ENCODE results near the gene NAGLU.
A peak's percentile ranks its signal among the peaks of the same experiment; 100 is the strongest.
"Not testable (repeated sequence)": the region's sequence is repeated elsewhere in the genome, so short reads cannot be mapped to it uniquely, and the experiment has no call there.

The NAGLU gene

GRCh38 chr17:42548070-42548837, 12.2 kb downstream of the NAGLU start:
- no peak for DNase-seq (ENCODE audit: extremely low read depth, low read depth)
- H3K4me3 ChIP-seq (replicated peaks; ENCODE audit: low read depth, low read length): peak overlapping the region; percentile 23
- TF ChIP-seq, protein P1, sequence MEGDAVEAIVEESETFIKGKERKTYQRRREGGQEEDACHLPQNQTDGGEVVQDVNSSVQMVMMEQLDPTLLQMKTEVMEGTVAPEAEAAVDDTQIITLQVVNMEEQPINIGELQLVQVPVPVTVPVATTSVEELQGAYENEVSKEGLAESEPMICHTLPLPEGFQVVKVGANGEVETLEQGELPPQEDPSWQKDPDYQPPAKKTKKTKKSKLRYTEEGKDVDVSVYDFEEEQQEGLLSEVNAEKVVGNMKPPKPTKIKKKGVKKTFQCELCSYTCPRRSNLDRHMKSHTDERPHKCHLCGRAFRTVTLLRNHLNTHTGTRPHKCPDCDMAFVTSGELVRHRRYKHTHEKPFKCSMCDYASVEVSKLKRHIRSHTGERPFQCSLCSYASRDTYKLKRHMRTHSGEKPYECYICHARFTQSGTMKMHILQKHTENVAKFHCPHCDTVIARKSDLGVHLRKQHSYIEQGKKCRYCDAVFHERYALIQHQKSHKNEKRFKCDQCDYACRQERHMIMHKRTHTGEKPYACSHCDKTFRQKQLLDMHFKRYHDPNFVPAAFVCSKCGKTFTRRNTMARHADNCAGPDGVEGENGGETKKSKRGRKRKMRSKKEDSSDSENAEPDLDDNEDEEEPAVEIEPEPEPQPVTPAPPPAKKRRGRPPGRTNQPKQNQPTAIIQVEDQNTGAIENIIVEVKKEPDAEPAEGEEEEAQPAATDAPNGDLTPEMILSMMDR (IDR thresholded peaks at IDR 0.05; ENCODE audit: low read depth, low read length, missing control alignments): peak; percentile 45

GRCh38 chr17:42548993-42549755, 13.1 kb downstream of the NAGLU start:
- no peak overlapping the region for H3K4me3 ChIP-seq (replicated peaks; ENCODE audit: low read depth, low read length)
- DNase-seq (ENCODE audit: extremely low read depth, low read depth): no peak
- TF ChIP-seq, protein P1 (IDR thresholded peaks at IDR 0.05; ENCODE audit: low read depth, low read length, missing control alignments): no peak

DNA sequence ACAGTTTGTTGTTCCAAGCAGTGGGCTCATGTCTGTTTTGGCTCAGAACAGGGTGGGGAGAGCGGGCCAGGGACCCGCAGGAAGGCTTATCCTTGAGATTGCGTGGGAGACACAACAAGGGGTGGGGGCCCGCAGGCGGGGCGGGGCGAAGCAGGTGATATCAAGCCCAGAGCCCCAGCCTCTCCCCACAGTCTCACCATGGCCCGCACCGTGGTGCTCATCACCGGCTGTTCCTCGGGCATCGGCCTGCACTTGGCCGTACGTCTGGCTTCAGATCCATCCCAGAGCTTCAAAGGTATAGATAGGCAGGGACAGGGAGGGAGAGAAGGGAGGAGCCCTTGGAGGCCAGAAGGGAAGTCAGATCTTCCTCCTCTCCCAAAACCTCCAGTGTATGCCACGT, 16.7 kb downstream of the NAGLU start, which contains the start of gene HSD17B1:
HSD17B1 (plus strand) TSS at position 188 of the 400 bp plus-strand sequence; CDS start at position 199, 11 bp downstream.
- peak within 1 kb of the TSS; percentile 72 for H3K4me3 ChIP-seq (replicated peaks; ENCODE audit: low read depth, low read length)
- not testable (repeated sequence) for DNase-seq (ENCODE audit: extremely low read depth, low read depth)

DNA sequence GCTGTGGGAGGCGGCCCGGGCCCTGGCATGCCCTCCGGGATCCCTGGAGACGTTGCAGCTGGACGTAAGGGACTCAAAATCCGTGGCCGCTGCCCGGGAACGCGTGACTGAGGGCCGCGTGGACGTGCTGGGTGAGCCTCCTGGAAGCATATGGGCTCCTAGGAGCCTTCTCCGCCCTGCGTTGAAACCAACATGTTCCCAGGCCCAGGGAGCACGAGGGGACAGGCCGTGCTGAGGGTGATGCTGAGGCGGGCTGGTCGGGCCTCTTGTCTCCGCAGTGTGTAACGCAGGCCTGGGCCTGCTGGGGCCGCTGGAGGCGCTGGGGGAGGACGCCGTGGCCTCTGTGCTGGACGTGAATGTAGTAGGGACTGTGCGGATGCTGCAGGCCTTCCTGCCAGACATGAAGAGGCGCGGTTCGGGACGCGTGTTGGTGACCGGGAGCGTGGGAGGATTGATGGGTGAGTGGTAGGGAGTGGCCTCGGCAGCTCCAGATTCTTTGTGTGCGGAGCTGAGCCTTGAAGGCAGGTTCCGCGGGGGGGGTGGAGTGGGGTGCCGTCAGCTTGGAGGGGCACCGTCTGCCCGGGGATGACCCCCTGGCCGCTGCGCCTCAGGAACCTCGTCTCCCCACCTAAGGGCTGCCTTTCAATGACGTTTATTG, 17.2 kb downstream of the NAGLU start:
- no peak for DNase-seq (ENCODE audit: extremely low read depth, low read depth)
- TF ChIP-seq, protein P1 (IDR thresholded peaks at IDR 0.05; ENCODE audit: low read depth, low read length, missing control alignments): no peak
- H3K4me3 ChIP-seq (replicated peaks; ENCODE audit: low read depth, low read length): peak overlapping the region; percentile 72

DNA sequence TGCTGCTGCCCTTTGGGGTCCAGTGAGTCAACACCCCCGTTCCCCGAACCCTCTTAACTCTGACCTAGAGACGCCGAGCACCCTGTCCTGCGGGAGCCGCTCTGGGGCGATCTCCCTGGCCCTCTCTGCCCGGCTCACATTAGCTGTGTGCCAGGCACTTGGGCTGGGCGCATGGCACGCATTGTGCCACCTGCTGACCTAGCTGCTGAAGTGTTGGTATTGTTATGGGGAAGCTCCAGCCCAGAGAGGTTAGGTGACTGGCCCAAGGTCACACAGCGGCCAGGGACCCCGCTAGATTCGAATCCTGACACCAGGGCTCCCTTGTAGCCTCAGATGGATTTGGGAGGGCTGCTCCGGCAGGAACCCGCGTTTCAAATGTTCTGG, 17.8 kb downstream of the NAGLU start:
- TF ChIP-seq, protein P1 (IDR thresholded peaks at IDR 0.05; ENCODE audit: low read depth, low read length, missing control alignments): no peak
- DNase-seq (ENCODE audit: extremely low read depth, low read depth): no peak
- peak overlapping the region; percentile 72 for H3K4me3 ChIP-seq (replicated peaks; ENCODE audit: low read depth, low read length)

DNA sequence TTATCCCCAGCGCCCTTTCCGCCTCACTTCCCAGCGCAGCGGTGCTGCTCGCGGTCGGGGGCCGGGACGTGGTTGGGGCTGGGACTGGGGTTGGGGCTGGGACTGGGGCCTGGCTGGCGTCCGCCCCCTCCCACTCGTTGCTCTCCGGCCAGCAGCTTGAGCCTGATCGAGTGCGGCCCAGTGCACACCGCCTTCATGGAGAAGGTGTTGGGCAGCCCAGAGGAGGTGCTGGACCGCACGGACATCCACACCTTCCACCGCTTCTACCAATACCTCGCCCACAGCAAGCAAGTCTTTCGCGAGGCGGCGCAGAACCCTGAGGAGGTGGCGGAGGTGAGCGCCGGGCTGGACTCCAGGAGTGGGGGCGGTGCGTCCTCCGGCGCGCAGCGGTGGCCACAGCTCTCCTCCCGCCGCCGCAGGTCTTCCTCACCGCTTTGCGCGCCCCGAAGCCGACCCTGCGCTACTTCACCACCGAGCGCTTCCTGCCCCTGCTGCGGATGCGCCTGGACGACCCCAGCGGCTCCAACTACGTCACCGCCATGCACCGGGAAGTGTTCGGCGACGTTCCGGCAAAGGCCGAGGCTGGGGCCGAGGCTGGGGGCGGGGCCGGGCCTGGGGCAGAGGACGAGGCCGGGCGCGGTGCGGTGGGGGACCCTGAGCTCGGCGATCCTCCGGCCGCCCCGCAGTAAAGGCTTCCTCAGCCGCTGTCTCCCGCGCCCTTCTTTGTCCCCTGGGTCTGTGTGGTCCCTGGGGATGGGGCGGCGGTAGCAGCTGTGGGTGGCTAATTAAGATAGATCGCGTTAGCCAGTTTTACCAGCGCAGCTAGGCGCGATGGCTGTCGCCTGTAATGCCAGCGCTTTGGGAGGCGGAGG, 18.4 kb downstream of the NAGLU start:
- no peak for DNase-seq (ENCODE audit: extremely low read depth, low read depth)
- H3K4me3 ChIP-seq (replicated peaks; ENCODE audit: low read depth, low read length): peak overlapping the region; percentile 72
- TF ChIP-seq, protein P1 (IDR thresholded peaks at IDR 0.05; ENCODE audit: low read depth, low read length, missing control alignments): no peak

Measured in HFF-Myc (cell line).